Lower lobe of right lung (tissue), 2 donors: ENCODE results near the gene HENMT1. TPM values are rescaled to one million over a fixed set of nuclear protein-coding genes. Genes with fewer than 3 reads are reported as not detected.

Source experiments
- ATAC-seq, 2 donors: fragments of 200-7000 bp; cut with Tn5 transposase; one replicate each; pipeline ENCODE4 v1.9.1; 2020 to 2022; ENCODE audit warnings: mild to moderate bottlenecking in 2 of 2, moderate library complexity in 2 of 2
- DNase-seq: peaks from one replicate; pipeline ENCODE4 v3.0.0-alpha.2; 2020
- H3K27ac ChIP-seq: fragments of 200-600 bp; one replicate; pipeline ENCODE4 v1.8.0; 2022
- H3K27me3 ChIP-seq: fragments of 200-600 bp; one replicate; pipeline ENCODE4 v1.8.0; 2022; ENCODE audit warnings: low read depth
- H3K36me3 ChIP-seq: fragments of 200-600 bp; one replicate; pipeline ENCODE4 v1.8.0; 2022; ENCODE audit warnings: mild to moderate bottlenecking
- H3K4me1 ChIP-seq: fragments of 200-600 bp; one replicate; pipeline ENCODE4 v1.8.0; 2022
- H3K4me3 ChIP-seq: fragments of 200-600 bp; one replicate; pipeline ENCODE4 v1.8.0; 2022; ENCODE audit warnings: mild to moderate bottlenecking
- H3K9me3 ChIP-seq: fragments of 200-600 bp; one replicate; pipeline ENCODE4 v1.8.0; 2022
- CTCF ChIP-seq: fragments of 200-600 bp; IDR thresholded peaks from one replicate; pipeline ENCODE4 v1.8.0; 2022; ENCODE audit warnings: antibody characterized with exemption, mild to moderate bottlenecking
- intact Hi-C: fragments of 100-400 bp; cut with DNase I; formaldehyde crosslinking; loops from one replicate; pipeline ENCODE4 v1.11.0; 2022
- total RNA-seq: library from RNA; stranded (reverse); fragmentation: NEBNext Ultra II Directional; extraction: Animal tissue kit (Norgen Biotek cat#: 25700); gene quantifications from one replicate; pipeline ENCODE4 v1.2.1, GENCODE V29; 2021
- donor health status: DM: no; HTN: yes; CAD: no; lungs with severe emphysema.

The HENMT1 gene
- total RNA-seq, 1 donor from 2014 or later: 6.5 TPM

GRCh38 chr1:108692724-108693655 lies 32.1 kb upstream of the HENMT1 start:
- TF ChIP-seq CTCF: no peak
- intact Hi-C loops: no loop called here
- Histone ChIP-seq H3K9me3 (no peaks in the 10 kb centered on the region), H3K4me3 (peak overlapping the region; percentile 75), H3K36me3 (peaks cover 28% of the 10 kb centered on the region), H3K4me1 (peaks cover 32% of the 10 kb centered on the region), H3K27ac (peak overlapping the region; percentile 97), H3K27me3 (no peaks in the 10 kb centered on the region)
- DNase-seq: peak; percentile 52
- ATAC-seq: peak; percentile 75 to 83

GRCh38 chr1:108691942-108692723 lies 31.2 kb upstream of the HENMT1 start, which contains the start of gene PRPF38B:
TSS of gene PRPF38B (plus strand) at chr1:108692310. CDS start at chr1:108692592, 282 bp downstream.
- peaks cover 32% of the 10 kb centered on the region for H3K4me1 ChIP-seq
- DNase-seq (peak; percentile 97), ATAC-seq (peak; percentile 99)
- no peaks in the 10 kb centered on the region for H3K9me3 ChIP-seq
- H3K4me3 ChIP-seq: peak within 1 kb of the TSS; percentile 75
- peak within 1 kb of the TSS; percentile 97 for H3K27ac ChIP-seq
- no peaks in the 10 kb centered on the region for H3K27me3 ChIP-seq
- peaks cover 19% of the 10 kb centered on the region for H3K36me3 ChIP-seq
- intact Hi-C loops: no loop called here
- TF ChIP-seq CTCF: no peak

GRCh38 chr1:108691128-108691941 lies 30.4 kb upstream of the HENMT1 start:
- peaks cover 11% of the 10 kb centered on the region for H3K36me3 ChIP-seq
- peak overlapping the region; percentile 75 for H3K4me3 ChIP-seq
- H3K27ac ChIP-seq: peak overlapping the region; percentile 97
- DNase-seq: no peak
- H3K27me3 ChIP-seq: no peaks in the 10 kb centered on the region
- peaks cover 32% of the 10 kb centered on the region for H3K4me1 ChIP-seq
- H3K9me3 ChIP-seq: no peaks in the 10 kb centered on the region
- ATAC-seq: no peak
- no peak for TF ChIP-seq CTCF
- intact Hi-C loops: no loop called here

GRCh38 chr1:108686614-108687313 lies 25.9 kb upstream of the HENMT1 start:
- Histone ChIP-seq H3K27ac (no peak overlapping the region), H3K4me3 (no peak overlapping the region), H3K4me1 (peaks cover 7% of the 10 kb centered on the region), H3K9me3 (no peaks in the 10 kb centered on the region), H3K27me3 (no peaks in the 10 kb centered on the region), H3K36me3 (no peaks in the 10 kb centered on the region)
- no peak for ATAC-seq
- TF ChIP-seq CTCF: no peak
- DNase-seq: no peak
- intact Hi-C loops: no loop called here
